ENCODE measurements around the gene PPFIBP2.

DNA sequence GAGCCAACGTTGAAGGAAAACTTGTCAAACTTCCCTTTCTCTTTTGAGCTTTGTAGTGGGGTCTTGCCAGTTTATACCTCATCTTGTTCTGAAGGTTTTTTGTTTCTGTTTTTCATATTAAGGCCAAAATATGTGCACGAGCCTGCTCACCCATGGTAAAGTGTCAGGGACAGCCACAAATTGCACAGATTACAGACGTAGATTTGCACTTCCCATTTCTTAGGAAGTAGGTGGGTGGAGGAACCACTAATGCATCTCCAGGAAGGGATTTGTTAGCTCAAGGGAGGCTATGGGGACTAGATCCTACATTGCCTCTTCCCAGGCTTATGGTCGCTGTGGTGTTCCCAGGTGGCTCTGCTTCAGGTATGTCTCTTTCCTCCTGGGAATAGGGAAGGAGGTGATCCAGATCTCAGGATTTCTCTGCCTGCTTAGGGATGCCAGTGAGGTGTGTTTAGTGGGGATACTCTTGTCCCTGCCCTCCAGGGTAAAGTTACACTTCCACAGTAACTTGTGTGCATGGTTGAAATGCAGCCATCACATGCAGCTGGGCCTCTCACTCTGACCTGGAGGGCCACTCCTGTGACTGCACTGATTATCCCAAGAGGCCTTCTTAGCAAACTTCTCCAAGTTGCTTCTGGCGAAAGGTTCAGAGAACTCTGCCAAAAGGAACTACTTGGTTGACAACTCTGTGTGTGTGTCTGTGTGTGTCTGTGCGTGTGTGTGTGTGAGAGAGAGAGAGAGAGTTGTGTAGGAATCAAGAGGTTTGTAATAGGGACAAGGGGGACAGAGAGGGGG is 9.8 kb downstream of the PPFIBP2 start:
- TF ChIP-seq YY1 (IDR thresholded peaks at IDR 0.05; ENCODE audit: insufficient read depth, insufficient read length) (no peak), SUZ12 (IDR thresholded peaks at IDR 0.05; ENCODE audit: extremely low read depth, insufficient read depth, insufficient read length) (no peak)

Data from NT2/D1 (cell line).